DND-41 (cell line): ENCODE results near the gene LCE1A.

Source experiments
- EZH2 ChIP-seq: IDR thresholded peaks from 3 replicates; pipeline ENCODE4 v1.6.1; 2012; ENCODE audit warnings: borderline replicate concordance, low read depth, mild to moderate bottlenecking, moderate library complexity, low read length, inconsistent platforms; ENCODE audit not compliant: severe bottlenecking
- TF ChIP-seq, protein P1 (sequence below): IDR thresholded peaks from 2 replicates; pipeline ENCODE4 v1.5.1; 2012; ENCODE audit warnings: borderline replicate concordance, low read length, moderate library complexity, mild to moderate bottlenecking; ENCODE audit not compliant: poor library complexity, severe bottlenecking; ENCODE audit errors: extremely low read depth

DNA sequence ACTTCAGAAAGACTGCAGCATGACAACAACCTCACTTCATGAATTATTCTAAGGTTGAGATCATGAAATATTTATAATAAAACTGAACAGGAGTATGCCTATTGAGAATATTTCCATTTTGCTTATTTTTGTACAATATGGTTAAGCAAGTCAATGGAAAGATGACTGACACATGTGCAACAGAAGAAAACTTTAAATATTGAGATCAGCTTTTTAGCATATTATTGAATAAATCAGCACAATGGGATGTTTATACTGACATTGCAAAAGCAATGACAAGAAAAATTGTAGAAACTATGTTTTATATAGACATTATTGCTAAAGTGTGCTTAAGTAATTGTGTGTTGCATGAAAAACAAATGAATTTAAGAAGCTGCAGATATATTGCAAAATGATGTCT is 37.2 kb downstream of the LCE1A start:
- TF ChIP-seq, protein P1, sequence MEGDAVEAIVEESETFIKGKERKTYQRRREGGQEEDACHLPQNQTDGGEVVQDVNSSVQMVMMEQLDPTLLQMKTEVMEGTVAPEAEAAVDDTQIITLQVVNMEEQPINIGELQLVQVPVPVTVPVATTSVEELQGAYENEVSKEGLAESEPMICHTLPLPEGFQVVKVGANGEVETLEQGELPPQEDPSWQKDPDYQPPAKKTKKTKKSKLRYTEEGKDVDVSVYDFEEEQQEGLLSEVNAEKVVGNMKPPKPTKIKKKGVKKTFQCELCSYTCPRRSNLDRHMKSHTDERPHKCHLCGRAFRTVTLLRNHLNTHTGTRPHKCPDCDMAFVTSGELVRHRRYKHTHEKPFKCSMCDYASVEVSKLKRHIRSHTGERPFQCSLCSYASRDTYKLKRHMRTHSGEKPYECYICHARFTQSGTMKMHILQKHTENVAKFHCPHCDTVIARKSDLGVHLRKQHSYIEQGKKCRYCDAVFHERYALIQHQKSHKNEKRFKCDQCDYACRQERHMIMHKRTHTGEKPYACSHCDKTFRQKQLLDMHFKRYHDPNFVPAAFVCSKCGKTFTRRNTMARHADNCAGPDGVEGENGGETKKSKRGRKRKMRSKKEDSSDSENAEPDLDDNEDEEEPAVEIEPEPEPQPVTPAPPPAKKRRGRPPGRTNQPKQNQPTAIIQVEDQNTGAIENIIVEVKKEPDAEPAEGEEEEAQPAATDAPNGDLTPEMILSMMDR: no peak
- no peak for TF ChIP-seq EZH2
